ENCODE measurements around the gene PAGR1. TPM values are rescaled to one million over a fixed set of nuclear protein-coding genes. Genes with fewer than 3 reads are reported as not detected.

The PAGR1 gene
- total and polyA plus RNA-seq, 2 of the 8 experiments (the other 6 are each of a cell fraction or from before 2014, with no cell fraction given): 35.4 to 56.4 TPM

DNA sequence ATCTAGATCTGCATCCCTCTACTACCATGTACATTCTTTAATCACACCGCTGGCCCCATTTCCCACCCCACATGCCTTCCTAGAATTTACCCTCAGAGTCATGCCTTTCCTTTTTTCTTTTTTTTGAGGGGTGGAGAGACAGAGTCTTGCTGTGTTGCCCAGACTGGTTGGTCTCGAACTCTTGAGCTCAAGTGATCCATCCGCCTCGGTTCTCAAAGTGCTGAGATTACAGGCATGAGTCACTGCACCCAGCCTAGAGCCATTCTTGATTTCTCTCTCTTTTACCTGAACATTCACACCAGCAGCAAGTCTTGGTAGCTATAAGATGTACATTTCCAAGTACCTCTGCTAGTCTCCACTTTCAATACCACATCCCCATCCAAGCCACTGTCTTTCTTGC, 2.1 kb downstream of the PAGR1 start (continued):
- TF ChIP-seq ATF2 (IDR thresholded peaks at IDR 0.05; ENCODE audit: low read length) (no peak), SP1 (IDR thresholded peaks at IDR 0.05; ENCODE audit: low read depth, low read length) (no peak), YY1 (IDR thresholded peaks at IDR 0.05; ENCODE audit: low read depth, low read length) (no peak), CTCF (IDR thresholded peaks at IDR 0.05; ENCODE audit: control extremely low read depth in 1 of 3, insufficient read depth in 1 of 3, low read depth in 1 of 3, low read length in 3 of 3) (no peak), BRCA1 (IDR thresholded peaks at IDR 0.05; ENCODE audit: low read depth, low read length) (no peak), RNF2 (IDR thresholded peaks at IDR 0.05; ENCODE audit: borderline replicate concordance, low read depth, low read length, missing control alignments, poor library complexity, severe bottlenecking) (no peak), MAFK (IDR thresholded peaks at IDR 0.05; ENCODE audit: low read depth, low read length) (no peak), RFX5 (IDR thresholded peaks at IDR 0.05; ENCODE audit: borderline replicate concordance, low read depth, low read length) (no peak)
- TF ChIP-seq, protein P1, sequence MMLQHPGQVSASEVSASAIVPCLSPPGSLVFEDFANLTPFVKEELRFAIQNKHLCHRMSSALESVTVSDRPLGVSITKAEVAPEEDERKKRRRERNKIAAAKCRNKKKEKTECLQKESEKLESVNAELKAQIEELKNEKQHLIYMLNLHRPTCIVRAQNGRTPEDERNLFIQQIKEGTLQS (IDR thresholded peaks at IDR 0.05; ENCODE audit: insufficient read depth, low read depth, low read length): no peak
